Cardiac fibroblast (primary cell): ENCODE measurements around the gene MMP19.
"Not testable (repeated sequence)": the region's sequence is repeated elsewhere in the genome, so short reads cannot be mapped to it uniquely, and the experiment has no call there.

Source experiments
- DNase-seq, 2 donors: peaks; one replicate each; pipeline versions ENCODE4 v3.0.0 to v3.0.0-alpha.2; 2010; ENCODE audit warnings: low read depth in 2 of 2
- H3K4me3 ChIP-seq, 2 donors: replicated peaks in 1 of 2; 1 replicate in 1 of 2; 2 replicates in 1 of 2; pipeline ENCODE4 v1.5.1; 2011; ENCODE audit warnings: low read depth in 2 of 2, low read length in 2 of 2, mild to moderate bottlenecking in 2 of 2, moderate library complexity in 1 of 2
- CTCF ChIP-seq: IDR thresholded peaks from one replicate; pipeline ENCODE4 v1.5.1; 2011; ENCODE audit warnings: low read depth, mild to moderate bottlenecking, low read length, inconsistent platforms

The MMP19 gene

GRCh38 chr12:55865327-55865726, 22.6 kb upstream of the MMP19 start:
- no peak overlapping the region for H3K4me3 ChIP-seq
- no peak for DNase-seq
- no peak for TF ChIP-seq CTCF

DNA sequence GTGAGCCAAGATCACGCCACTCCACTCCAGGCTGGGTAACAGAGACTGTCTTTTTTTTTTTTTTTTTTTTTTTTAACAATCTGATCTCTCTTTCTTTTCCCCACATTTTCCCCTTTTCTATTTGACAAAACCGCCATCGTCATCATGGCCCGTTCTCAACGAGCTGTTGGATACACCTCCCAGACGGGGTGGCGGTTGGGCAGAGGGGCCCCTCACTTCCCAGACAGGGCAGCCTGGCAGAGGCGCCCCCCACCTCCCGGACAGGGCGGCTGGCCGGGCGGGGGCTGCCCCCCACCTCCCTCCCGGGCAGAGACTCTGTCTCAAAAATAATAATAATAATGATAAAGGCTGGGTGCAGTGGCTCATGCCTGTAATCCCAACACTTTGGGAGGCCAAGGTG, 20.2 kb upstream of the MMP19 start:
- H3K4me3 ChIP-seq, DNase-seq: not testable (repeated sequence)

- TF ChIP-seq CTCF: no peak
- no peak for DNase-seq
- no peak overlapping the region for H3K4me3 ChIP-seq
Measured at GRCh38 chr12:55862286-55862685, 19.6 kb upstream of the MMP19 start.

DNA sequence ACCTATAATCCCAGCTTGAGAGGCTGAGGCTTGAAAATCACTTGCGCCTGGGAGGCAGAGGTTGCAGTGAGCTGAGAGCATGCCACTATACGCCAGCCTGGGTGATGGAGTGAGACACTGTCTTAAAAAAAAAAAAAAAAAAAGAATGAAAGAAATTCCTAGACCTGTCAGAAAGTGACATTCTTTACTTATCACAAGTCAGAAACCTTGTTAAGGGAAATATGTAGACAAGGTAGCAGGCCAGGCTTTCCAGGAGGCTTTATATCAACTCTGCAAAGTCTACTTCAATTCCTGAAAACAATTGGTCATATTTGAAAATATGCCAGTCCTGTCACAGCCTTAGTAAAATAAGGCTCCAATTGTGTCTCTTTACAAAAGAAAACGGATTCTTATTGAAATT, 19.1 kb upstream of the MMP19 start:
- no peak for TF ChIP-seq CTCF
- H3K4me3 ChIP-seq: no peak overlapping the region
- DNase-seq: no peak

DNA sequence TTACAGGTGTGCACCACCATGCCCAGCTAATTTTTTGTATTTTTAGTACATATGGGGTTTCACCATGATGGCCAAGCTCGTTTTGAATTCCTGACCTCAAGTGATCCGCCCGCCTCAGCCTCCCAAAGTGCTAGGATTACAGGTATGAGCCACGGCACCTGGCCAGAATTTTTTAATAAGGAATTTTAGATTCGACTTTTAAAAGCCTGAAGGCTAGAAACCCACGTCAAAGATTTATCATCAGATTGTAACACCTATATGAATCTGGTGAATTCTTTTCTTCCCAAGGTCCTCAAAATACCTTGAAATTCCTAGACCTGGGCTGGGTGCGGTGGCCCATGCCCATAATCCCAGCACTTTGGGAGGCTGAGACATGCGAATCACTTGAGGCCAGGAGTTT, 18.7 kb upstream of the MMP19 start:
- no peak for TF ChIP-seq CTCF
- no peak overlapping the region for H3K4me3 ChIP-seq
- no peak for DNase-seq

DNA sequence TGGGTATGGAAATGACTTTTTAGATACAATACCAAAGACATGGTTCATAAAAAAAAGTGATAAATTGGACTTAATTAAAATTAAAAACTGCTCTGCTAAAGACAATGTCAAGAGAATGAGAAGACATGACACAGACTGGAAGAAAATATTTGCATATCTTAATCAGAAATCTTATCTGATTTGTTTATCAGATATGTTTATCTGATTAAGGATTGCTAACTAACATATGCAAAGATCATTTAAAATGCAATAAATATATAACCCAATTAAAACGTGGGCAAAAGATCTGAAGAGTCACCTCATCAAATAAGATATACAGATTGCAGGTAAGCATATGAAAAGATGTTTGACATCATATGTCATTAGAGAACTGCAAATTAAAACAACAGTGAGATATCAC, 10.0 kb upstream of the MMP19 start:
- no peak for DNase-seq
- TF ChIP-seq CTCF: no peak
- H3K4me3 ChIP-seq: no peak overlapping the region

DNA sequence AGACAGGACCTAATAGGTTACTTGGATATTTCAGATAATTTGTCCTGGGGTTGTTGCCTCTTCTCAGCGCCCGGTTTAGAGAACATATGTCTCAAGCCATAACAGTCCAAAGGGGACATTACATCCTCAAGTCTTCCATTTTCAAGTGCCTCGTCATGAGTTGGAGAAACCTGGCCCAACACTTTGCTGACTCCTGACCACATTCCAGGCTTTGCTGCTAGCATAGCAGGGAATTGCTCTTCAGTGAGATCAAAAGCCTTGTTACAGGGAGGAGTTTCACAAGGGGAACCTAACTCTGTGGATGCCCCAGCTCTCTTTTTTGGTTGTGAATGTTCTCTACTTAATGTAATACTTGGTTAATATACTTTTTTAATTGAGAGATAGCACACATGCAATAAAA, 8.2 kb upstream of the MMP19 start:
- no peak overlapping the region for H3K4me3 ChIP-seq
- TF ChIP-seq CTCF: no peak
- DNase-seq: peak; percentile 53 to 60
